ENCODE measurements around the gene ENPP3. TPM values are rescaled to one million over a fixed set of nuclear protein-coding genes. Genes with fewer than 3 reads are reported as not detected.

The ENPP3 gene
- total and polyA plus RNA-seq, 4 donors: 0.31 to 2.9 (median 0.54) TPM

GRCh38 chr6:131736811-131737210 lies 99.7 kb downstream of the ENPP3 start:
- DNase-seq (no peak), ATAC-seq (ENCODE audit: insufficient read depth, low FRiP score) (no peak)
- no peak overlapping the region for H3K9ac ChIP-seq (ENCODE audit: insufficient read depth in 1 of 2, low read length in 2 of 2)
- H3K36me3 ChIP-seq (ENCODE audit: control insufficient read depth in 4 of 4, insufficient read depth in 4 of 4, low read length in 4 of 4): no peaks in the 10 kb centered on the region
- H3K27ac ChIP-seq (ENCODE audit: low read depth in 1 of 2, low read length in 1 of 2): no peak overlapping the region
- TF ChIP-seq CTCF (IDR thresholded peaks at IDR 0.05; ENCODE audit: control extremely low read depth, extremely low read depth): no peak
- H3K4me1 ChIP-seq (ENCODE audit: control insufficient read depth in 5 of 5, insufficient read depth in 5 of 5, low read length in 5 of 5): no peaks in the 10 kb centered on the region
- H3K9me3 ChIP-seq (ENCODE audit: control insufficient read depth in 4 of 4, insufficient read depth in 3 of 4, low read length in 3 of 4): no peaks in the 10 kb centered on the region
- H3K4me3 ChIP-seq: no peak overlapping the region
- no peaks in the 10 kb centered on the region for H3K27me3 ChIP-seq (ENCODE audit: control insufficient read depth in 3 of 3, insufficient read depth in 3 of 3, low read length in 2 of 3)
- 95 to 96% methylated on average over 1 of the region's 1 CpG for WGBS, 2 donors

- DNase-seq (no peak), ATAC-seq (ENCODE audit: insufficient read depth, low FRiP score) (no peak)
- Histone ChIP-seq H3K27me3 (ENCODE audit: control insufficient read depth in 3 of 3, insufficient read depth in 3 of 3, low read length in 2 of 3) (no peaks in the 10 kb centered on the region), H3K9me3 (ENCODE audit: control insufficient read depth in 4 of 4, insufficient read depth in 3 of 4, low read length in 3 of 4) (no peaks in the 10 kb centered on the region), H3K9ac (ENCODE audit: insufficient read depth in 1 of 2, low read length in 2 of 2) (no peak overlapping the region), H3K36me3 (ENCODE audit: control insufficient read depth in 4 of 4, insufficient read depth in 4 of 4, low read length in 4 of 4) (no peaks in the 10 kb centered on the region), H3K4me1 (ENCODE audit: control insufficient read depth in 5 of 5, insufficient read depth in 5 of 5, low read length in 5 of 5) (no peaks in the 10 kb centered on the region), H3K27ac (ENCODE audit: low read depth in 1 of 2, low read length in 1 of 2) (no peak overlapping the region), H3K4me3 (no peak overlapping the region)
- 88 to 93% methylated on average over 5 of the region's 5 CpGs for WGBS, 2 donors
- no peak for TF ChIP-seq CTCF (IDR thresholded peaks at IDR 0.05; ENCODE audit: control extremely low read depth, extremely low read depth)
Measured at GRCh38 chr6:131739136-131739535, 102.0 kb downstream of the ENPP3 start.

- Histone ChIP-seq H3K9me3 (ENCODE audit: control insufficient read depth in 4 of 4, insufficient read depth in 3 of 4, low read length in 3 of 4) (no peaks in the 10 kb centered on the region), H3K27me3 (ENCODE audit: control insufficient read depth in 3 of 3, insufficient read depth in 3 of 3, low read length in 2 of 3) (no peaks in the 10 kb centered on the region), H3K4me3 (no peak overlapping the region), H3K9ac (ENCODE audit: insufficient read depth in 1 of 2, low read length in 2 of 2) (no peak overlapping the region), H3K4me1 (ENCODE audit: control insufficient read depth in 5 of 5, insufficient read depth in 5 of 5, low read length in 5 of 5) (no peaks in the 10 kb centered on the region), H3K27ac (ENCODE audit: low read depth in 1 of 2, low read length in 1 of 2) (no peak overlapping the region), H3K36me3 (ENCODE audit: control insufficient read depth in 4 of 4, insufficient read depth in 4 of 4, low read length in 4 of 4) (no peaks in the 10 kb centered on the region)
- TF ChIP-seq CTCF (IDR thresholded peaks at IDR 0.05; ENCODE audit: control extremely low read depth, extremely low read depth): no peak
- no peak for DNase-seq
- no peak for ATAC-seq (ENCODE audit: insufficient read depth, low FRiP score)
- WGBS, 2 donors: 90 to 92% methylated on average over 4 of the region's 4 CpGs
Measured at GRCh38 chr6:131740161-131740560, 103.1 kb downstream of the ENPP3 start.

GRCh38 chr6:131741688-131742393 lies 104.7 kb downstream of the ENPP3 start:
- 20 to 42% methylated on average over 3 of the region's 3 CpGs for WGBS, 2 donors
- no peaks in the 10 kb centered on the region for H3K27me3 ChIP-seq (ENCODE audit: control insufficient read depth in 3 of 3, insufficient read depth in 3 of 3, low read length in 2 of 3)

More at GRCh38 chr6:131741688-131742393, 104.7 kb downstream of the ENPP3 start:
- no peak for ATAC-seq (ENCODE audit: insufficient read depth, low FRiP score)
- no peaks in the 10 kb centered on the region for H3K36me3 ChIP-seq (ENCODE audit: control insufficient read depth in 4 of 4, insufficient read depth in 4 of 4, low read length in 4 of 4)
- no peaks in the 10 kb centered on the region for H3K4me1 ChIP-seq (ENCODE audit: control insufficient read depth in 5 of 5, insufficient read depth in 5 of 5, low read length in 5 of 5)
- DNase-seq: no peak
- no peaks in the 10 kb centered on the region for H3K9me3 ChIP-seq (ENCODE audit: control insufficient read depth in 4 of 4, insufficient read depth in 3 of 4, low read length in 3 of 4)
- H3K9ac ChIP-seq (ENCODE audit: insufficient read depth in 1 of 2, low read length in 2 of 2): no peak overlapping the region
- no peak for TF ChIP-seq CTCF (IDR thresholded peaks at IDR 0.05; ENCODE audit: control extremely low read depth, extremely low read depth)
- H3K27ac ChIP-seq (ENCODE audit: low read depth in 1 of 2, low read length in 1 of 2): no peak overlapping the region
- no peak overlapping the region for H3K4me3 ChIP-seq
